HCT116 (cell line): ENCODE measurements around the gene TBC1D14. TPM values are rescaled to one million over a fixed set of nuclear protein-coding genes. Genes with fewer than 3 reads are reported as not detected.

Experiments
- ATAC-seq: fragments of 200-7000 bp; cut with Tn5 transposase; 2 replicates; pipeline ENCODE4 v1.9.1; 2020; ENCODE audit warnings: mild to moderate bottlenecking, moderate library complexity
- BruUV-seq: library from RNA; stranded (reverse); fragments of 400-500 nt; replicated peaks from 2 replicates; lab custom pipeline; 2021; lab: Mats Ljungman, UMichigan
- CTCF ChIA-PET: fragments of 300-600 bp; sonication (Branson Sonifier 250); formaldehyde crosslinking; loops from one replicate; lab custom pipeline; 2021; ENCODE audit warnings: antibody characterized with exemption; lab: Charles Lee
- POLR2A ChIA-PET: fragments of 300-600, 350-600 bp; sonication (Branson Sonifier 250); formaldehyde crosslinking; loops from one replicate; lab custom pipeline; 2021; ENCODE audit warnings: antibody characterized with exemption; lab: Charles Lee
- RAD21 ChIA-PET, 2 experiments: fragments of 300-600 bp; sonication (Branson Sonifier 250); formaldehyde crosslinking; loops; one replicate each; lab custom pipeline; 2023; ENCODE audit warnings: low total read pairs in 2 of 2; ENCODE audit not compliant: uncharacterized antibody in 2 of 2, unreplicated experiment in 2 of 2, low non-redundant PET in 1 of 2; lab: Charles Lee
- DNase-seq: peaks from one replicate; pipeline ENCODE4 v3.0.0-alpha.2; 2010; ENCODE audit warnings: low read depth, low spot score
- H2AFZ ChIP-seq: fragments of 200-600 bp; shearing (Covaris generic), sonication (generic); 2 replicates; pipeline ENCODE4 v1.6.1; 2017; ENCODE audit warnings: low read depth, mixed run types, mixed read lengths, antibody characterized with exemption, low read length; ENCODE audit not compliant: poor library complexity, severe bottlenecking
- H3K27ac ChIP-seq: 2 replicates; pipeline ENCODE4 v1.5.1; 2012; ENCODE audit warnings: low read depth, low read length
- H3K27me3 ChIP-seq: fragments of 200-600 bp; sonication (generic); 2 replicates; pipeline ENCODE4 v1.6.1; 2016; ENCODE audit warnings: mixed run types, low read length, mixed read lengths; ENCODE audit not compliant: insufficient read depth
- H3K36me3 ChIP-seq, 2 experiments: fragments of 200-500 bp in 1 of 2; fragments of 200-600 bp in 1 of 2; sonication (Bioruptor generic) in 1 of 2; sonication (generic) in 1 of 2; 2 replicates each; pipeline versions ENCODE4 v1.5.1 to v1.6.1; 2014 to 2016; ENCODE audit warnings: low read length in 2 of 2, inconsistent platforms in 1 of 2, mixed read lengths in 1 of 2, mixed run types in 1 of 2; ENCODE audit not compliant: insufficient read depth in 2 of 2, control insufficient read depth in 1 of 2
- H3K4me1 ChIP-seq, 2 experiments: fragments of 200-600 bp in 1 of 2; sonication (generic) in 1 of 2; 2 replicates each; pipeline versions ENCODE4 v1.5.1 to v1.6.1; 2012 to 2017; ENCODE audit warnings: low read length in 2 of 2, inconsistent platforms in 1 of 2, mild to moderate bottlenecking in 1 of 2, mixed read lengths in 1 of 2, mixed run types in 1 of 2, moderate library complexity in 1 of 2; ENCODE audit not compliant: insufficient read depth in 2 of 2, control insufficient read depth in 1 of 2
- H3K4me2 ChIP-seq: fragments of 200-600 bp; sonication (generic); 2 replicates; pipeline ENCODE4 v1.6.1; 2017; ENCODE audit warnings: mixed run types, low read length, mixed read lengths
- H3K4me3 ChIP-seq, 2 experiments: fragments of 200-600 bp in 1 of 2; sonication (generic) in 1 of 2; replicated peaks in 1 of 2; 2 replicates each; pipeline ENCODE4 v1.5.1; 2011 to 2016; ENCODE audit warnings: low read length in 2 of 2, control low read depth in 1 of 2, low read depth in 1 of 2, mild to moderate bottlenecking in 1 of 2, mixed read lengths in 1 of 2, mixed run types in 1 of 2
- H3K79me2 ChIP-seq: fragments of 200-600 bp; sonication (generic); 2 replicates; pipeline ENCODE4 v1.6.1; 2017; ENCODE audit warnings: mild to moderate bottlenecking, mixed run types, low read length, moderate library complexity, mixed read lengths; ENCODE audit not compliant: insufficient read depth
- H3K9ac ChIP-seq: fragments of 200-600 bp; sonication (generic); 2 replicates; pipeline ENCODE4 v1.6.1; 2016; ENCODE audit warnings: low read length, mixed read lengths
- H3K9me2 ChIP-seq: fragments of 200-600 bp; sonication (generic), shearing (Covaris generic); 2 replicates; pipeline ENCODE4 v1.6.1; 2017; ENCODE audit warnings: mixed run types, mild to moderate bottlenecking, moderate library complexity; ENCODE audit not compliant: insufficient read depth
- H3K9me3 ChIP-seq, 2 experiments: fragments of 200-500 bp in 1 of 2; fragments of 200-600 bp in 1 of 2; sonication (Bioruptor generic) in 1 of 2; sonication (generic) in 1 of 2; 2 replicates each; pipeline ENCODE4 v1.6.1; 2014 to 2017; ENCODE audit warnings: low read length in 2 of 2, mixed read lengths in 2 of 2, inconsistent platforms in 1 of 2, low read depth in 1 of 2, mild to moderate bottlenecking in 1 of 2, mixed run types in 1 of 2, moderate library complexity in 1 of 2; ENCODE audit not compliant: control insufficient read depth in 1 of 2, insufficient read depth in 1 of 2
- H4K20me1 ChIP-seq: fragments of 200-600 bp; sonication (generic), shearing (Covaris generic); 2 replicates; pipeline ENCODE4 v1.6.1; 2017; ENCODE audit warnings: mixed run types, mild to moderate bottlenecking, moderate library complexity; ENCODE audit not compliant: insufficient read depth
- CEBPB ChIP-seq: IDR thresholded peaks from 2 replicates; pipeline ENCODE4 v1.6.1; 2012; ENCODE audit warnings: low read depth
- EZH2phosphoT487 ChIP-seq: fragments of 200-600 bp; IDR thresholded peaks from 2 replicates; pipeline ENCODE4 v1.6.1; 2018; ENCODE audit warnings: antibody characterized with exemption, borderline replicate concordance
- POLR2AphosphoS5 ChIP-seq: IDR thresholded peaks from 2 replicates; pipeline ENCODE4 v1.6.1; 2011; ENCODE audit warnings: mild to moderate bottlenecking, low read depth, low read length, moderate library complexity
- SRF ChIP-seq: IDR thresholded peaks from 2 replicates; pipeline ENCODE4 v1.6.1; 2012; ENCODE audit warnings: low read depth
- ZFX ChIP-seq: fragments of 450-650 bp; IDR thresholded peaks from 2 replicates; pipeline ENCODE4 v1.6.1; 2017
- intact Hi-C: fragments of 100-400 bp; cut with micrococcal nuclease; formaldehyde crosslinking; loops from 2 replicates; pipeline ENCODE4 v1.10.0; 2022
- total RNA-seq: library from RNA; stranded (reverse); gene quantifications from one replicate; pipeline ENCODE4 v1.2.1, GENCODE V29; 2021; ENCODE audit not compliant: unreplicated experiment
- TF ChIP-seq, protein P1 (sequence below): IDR thresholded peaks from 2 replicates; pipeline ENCODE4 v1.6.1; 2012; ENCODE audit warnings: low read depth
- TF ChIP-seq, protein P2 (sequence below), 3 experiments: fragments of 200-600 bp in 1 of 3; sonication (generic) in 1 of 3; IDR thresholded peaks in 2 of 3; conservative IDR thresholded peaks in 1 of 3; 2 replicates each; pipeline ENCODE4 v1.5.1; 2012 to 2017; ENCODE audit warnings: low read depth in 2 of 3, low read length in 2 of 3, antibody characterized with exemption in 1 of 3, borderline replicate concordance in 1 of 3, control low read depth in 1 of 3, mild to moderate bottlenecking in 1 of 3, mixed read lengths in 1 of 3, mixed run types in 1 of 3, moderate library complexity in 1 of 3; ENCODE audit not compliant: insufficient read depth in 1 of 3
- TF ChIP-seq, protein P3 (sequence below): IDR thresholded peaks from 2 replicates; pipeline ENCODE4 v1.6.1; 2012

The TBC1D14 gene
- total RNA-seq, 1 experiment from 2014 or later: 62.9 TPM

- Histone ChIP-seq H2AFZ (no peak overlapping the region), H3K9me2 (no peaks in the 10 kb centered on the region), H4K20me1 (no peaks in the 10 kb centered on the region), H3K9me3 (no peaks in the 10 kb centered on the region), H3K4me3 (no peak overlapping the region), H3K27ac (no peak overlapping the region), H3K27me3 (no peaks in the 10 kb centered on the region), H3K4me2 (peak overlapping the region; percentile 65; the same call in 1 of the 2 replicates), H3K4me1 (peaks cover 0 to 37% of the 10 kb centered on the region in 2 experiments; a peak in 2 of 4 replicates), H3K79me2 (peaks cover 4% of the 10 kb centered on the region; the same call in 1 of the 2 replicates), H3K9ac (no peak overlapping the region), H3K36me3 (peaks cover 5 to 22% of the 10 kb centered on the region in 2 experiments; a peak in 3 of 4 replicates)
- ChIA-PET POLR2A (no interaction called here), RAD21 (no interaction called here), CTCF (interaction anchor here (0.7 kb wide), 1 partner anchor 21 kb away, joined by 3 read pairs; a partner anchor contains a TSS)
- TF ChIP-seq POLR2AphosphoS5: no peak
- TF ChIP-seq, protein P1, sequence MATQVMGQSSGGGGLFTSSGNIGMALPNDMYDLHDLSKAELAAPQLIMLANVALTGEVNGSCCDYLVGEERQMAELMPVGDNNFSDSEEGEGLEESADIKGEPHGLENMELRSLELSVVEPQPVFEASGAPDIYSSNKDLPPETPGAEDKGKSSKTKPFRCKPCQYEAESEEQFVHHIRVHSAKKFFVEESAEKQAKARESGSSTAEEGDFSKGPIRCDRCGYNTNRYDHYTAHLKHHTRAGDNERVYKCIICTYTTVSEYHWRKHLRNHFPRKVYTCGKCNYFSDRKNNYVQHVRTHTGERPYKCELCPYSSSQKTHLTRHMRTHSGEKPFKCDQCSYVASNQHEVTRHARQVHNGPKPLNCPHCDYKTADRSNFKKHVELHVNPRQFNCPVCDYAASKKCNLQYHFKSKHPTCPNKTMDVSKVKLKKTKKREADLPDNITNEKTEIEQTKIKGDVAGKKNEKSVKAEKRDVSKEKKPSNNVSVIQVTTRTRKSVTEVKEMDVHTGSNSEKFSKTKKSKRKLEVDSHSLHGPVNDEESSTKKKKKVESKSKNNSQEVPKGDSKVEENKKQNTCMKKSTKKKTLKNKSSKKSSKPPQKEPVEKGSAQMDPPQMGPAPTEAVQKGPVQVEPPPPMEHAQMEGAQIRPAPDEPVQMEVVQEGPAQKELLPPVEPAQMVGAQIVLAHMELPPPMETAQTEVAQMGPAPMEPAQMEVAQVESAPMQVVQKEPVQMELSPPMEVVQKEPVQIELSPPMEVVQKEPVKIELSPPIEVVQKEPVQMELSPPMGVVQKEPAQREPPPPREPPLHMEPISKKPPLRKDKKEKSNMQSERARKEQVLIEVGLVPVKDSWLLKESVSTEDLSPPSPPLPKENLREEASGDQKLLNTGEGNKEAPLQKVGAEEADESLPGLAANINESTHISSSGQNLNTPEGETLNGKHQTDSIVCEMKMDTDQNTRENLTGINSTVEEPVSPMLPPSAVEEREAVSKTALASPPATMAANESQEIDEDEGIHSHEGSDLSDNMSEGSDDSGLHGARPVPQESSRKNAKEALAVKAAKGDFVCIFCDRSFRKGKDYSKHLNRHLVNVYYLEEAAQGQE: no peak
- no peak for TF ChIP-seq ZFX
- TF ChIP-seq, protein P2, sequence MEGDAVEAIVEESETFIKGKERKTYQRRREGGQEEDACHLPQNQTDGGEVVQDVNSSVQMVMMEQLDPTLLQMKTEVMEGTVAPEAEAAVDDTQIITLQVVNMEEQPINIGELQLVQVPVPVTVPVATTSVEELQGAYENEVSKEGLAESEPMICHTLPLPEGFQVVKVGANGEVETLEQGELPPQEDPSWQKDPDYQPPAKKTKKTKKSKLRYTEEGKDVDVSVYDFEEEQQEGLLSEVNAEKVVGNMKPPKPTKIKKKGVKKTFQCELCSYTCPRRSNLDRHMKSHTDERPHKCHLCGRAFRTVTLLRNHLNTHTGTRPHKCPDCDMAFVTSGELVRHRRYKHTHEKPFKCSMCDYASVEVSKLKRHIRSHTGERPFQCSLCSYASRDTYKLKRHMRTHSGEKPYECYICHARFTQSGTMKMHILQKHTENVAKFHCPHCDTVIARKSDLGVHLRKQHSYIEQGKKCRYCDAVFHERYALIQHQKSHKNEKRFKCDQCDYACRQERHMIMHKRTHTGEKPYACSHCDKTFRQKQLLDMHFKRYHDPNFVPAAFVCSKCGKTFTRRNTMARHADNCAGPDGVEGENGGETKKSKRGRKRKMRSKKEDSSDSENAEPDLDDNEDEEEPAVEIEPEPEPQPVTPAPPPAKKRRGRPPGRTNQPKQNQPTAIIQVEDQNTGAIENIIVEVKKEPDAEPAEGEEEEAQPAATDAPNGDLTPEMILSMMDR (IDR thresholded peaks at IDR 0.05 in 2 of 3, conservative IDR thresholded peaks at IDR 0.05 in 1 of 3; ENCODE audit: borderline replicate concordance in 1 of 3, insufficient read depth in 1 of 3, low read depth in 2 of 3, low read length in 2 of 3): no peak
- no peak for TF ChIP-seq SRF
- TF ChIP-seq EZH2phosphoT487: no peak
- no peak for TF ChIP-seq CEBPB
- TF ChIP-seq, protein P3, sequence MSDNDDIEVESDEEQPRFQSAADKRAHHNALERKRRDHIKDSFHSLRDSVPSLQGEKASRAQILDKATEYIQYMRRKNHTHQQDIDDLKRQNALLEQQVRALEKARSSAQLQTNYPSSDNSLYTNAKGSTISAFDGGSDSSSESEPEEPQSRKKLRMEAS: no peak
- no TSS peak for BruUV-seq
- DNase-seq (no peak), ATAC-seq (no peak)
- intact Hi-C loops: no loop called here
These were observed 111.7 kb downstream of the TBC1D14 start for GRCh38 chr4:7021355-7021754.
